HepG2 (cell line): ENCODE data around the gene ZNF865. TPM values are rescaled to one million over a fixed set of nuclear protein-coding genes. Genes with fewer than 3 reads are reported as not detected.

Source experiments
- ARHGAP35 ChIP-seq: sonication (generic); formaldehyde crosslinking; IDR thresholded peaks from 2 replicates; pipeline ENCODE4 v1.9.0; 2022; ENCODE audit warnings: mild to moderate bottlenecking, inconsistent platforms, moderate library complexity, missing genetic modification reagents, borderline replicate concordance
- ATF5 ChIP-seq: sonication (generic); formaldehyde crosslinking; IDR thresholded peaks from 2 replicates; pipeline ENCODE4 v1.4.0; 2020; ENCODE audit warnings: mild to moderate bottlenecking, low read depth, missing genetic modification reagents
- E2F5 ChIP-seq: sonication (generic); formaldehyde crosslinking; conservative IDR thresholded peaks from 2 replicates; pipeline ENCODE4 v1.4.0; 2020; ENCODE audit warnings: missing genetic modification reagents
- EEA1 ChIP-seq: sonication (generic); formaldehyde crosslinking; IDR thresholded peaks from 2 replicates; pipeline ENCODE4 v1.5.1; 2020; ENCODE audit warnings: mild to moderate bottlenecking, missing genetic modification reagents, borderline replicate concordance
- FOXP4 ChIP-seq: sonication (generic); formaldehyde crosslinking; IDR thresholded peaks from 2 replicates; pipeline ENCODE4 v1.4.0; 2020; ENCODE audit warnings: missing genetic modification reagents
- HMG20A ChIP-seq: IDR thresholded peaks from 2 replicates; pipeline ENCODE4 v1.6.1; 2016; ENCODE audit warnings: borderline replicate concordance
- HOXA3 ChIP-seq: sonication (generic); formaldehyde crosslinking; IDR thresholded peaks from 2 replicates; pipeline ENCODE4 v1.5.0; 2020; ENCODE audit warnings: missing genetic modification reagents
- KAT7 ChIP-seq: IDR thresholded peaks from 2 replicates; pipeline ENCODE4 v1.6.1; 2018; ENCODE audit warnings: borderline replicate concordance, missing compliant biosample characterization
- KAT8 ChIP-seq: IDR thresholded peaks from 2 replicates; pipeline ENCODE4 v1.6.1; 2016; ENCODE audit warnings: missing genetic modification reagents, missing compliant biosample characterization
- MAX ChIP-seq: IDR thresholded peaks from 2 replicates; pipeline ENCODE4 v1.6.1; 2012; ENCODE audit warnings: inconsistent platforms
- MLXIP ChIP-seq: sonication (generic); formaldehyde crosslinking; IDR thresholded peaks from 2 replicates; pipeline ENCODE4 v1.9.0; 2021; ENCODE audit warnings: missing genetic modification reagents, borderline replicate concordance
- NFKBIZ ChIP-seq: IDR thresholded peaks from 2 replicates; pipeline ENCODE4 v1.6.1; 2018; ENCODE audit warnings: missing genetic modification reagents, missing compliant biosample characterization
- NFRKB ChIP-seq: fragments of 450-650 bp; IDR thresholded peaks from 2 replicates; pipeline ENCODE4 v1.6.1; 2017
- NRL ChIP-seq: sonication (generic); formaldehyde crosslinking; IDR thresholded peaks from 2 replicates; pipeline ENCODE4 v1.5.0; 2020; ENCODE audit warnings: missing genetic modification reagents, mild to moderate bottlenecking, moderate library complexity, borderline replicate concordance
- SATB2 ChIP-seq: sonication (generic); formaldehyde crosslinking; IDR thresholded peaks from 2 replicates; pipeline ENCODE4 v1.5.0; 2020; ENCODE audit warnings: missing genetic modification reagents
- SMC3 ChIP-seq: IDR thresholded peaks from 2 replicates; pipeline ENCODE4 v1.6.1; 2011; ENCODE audit warnings: low read length, improper control_type of control experiment
- SP5 ChIP-seq: IDR thresholded peaks from 2 replicates; pipeline ENCODE4 v1.6.1; 2016; ENCODE audit warnings: low read depth, borderline replicate concordance
- SSRP1 ChIP-seq: IDR thresholded peaks from 2 replicates; pipeline ENCODE4 v1.6.1; 2016; ENCODE audit warnings: control low read depth
- TAF15 ChIP-seq: fragments of 200-400 bp; formaldehyde crosslinking; IDR thresholded peaks from one replicate; pipeline ENCODE4 v1.6.1; 2018; ENCODE audit warnings: mild to moderate bottlenecking, low read depth, low read length; ENCODE audit not compliant: poor library complexity, severe bottlenecking
- ZMYM2 ChIP-seq: sonication (generic); formaldehyde crosslinking; IDR thresholded peaks from 2 replicates; pipeline ENCODE4 v1.8.0; 2022; ENCODE audit warnings: mild to moderate bottlenecking, missing genetic modification reagents
- ZNF3 ChIP-seq: IDR thresholded peaks from 2 replicates; pipeline ENCODE4 v1.7.0; 2017; ENCODE audit warnings: inconsistent platforms
- ZNF644 ChIP-seq: IDR thresholded peaks from 2 replicates; pipeline ENCODE4 v1.6.1; 2016; ENCODE audit warnings: low read depth
- ZNF891 ChIP-seq: sonication (generic); formaldehyde crosslinking; IDR thresholded peaks from 2 replicates; pipeline ENCODE4 v1.5.0; 2020; ENCODE audit warnings: mild to moderate bottlenecking, missing genetic modification reagents
- ZSCAN21 ChIP-seq: sonication (generic); formaldehyde crosslinking; IDR thresholded peaks from 2 replicates; pipeline ENCODE4 v1.8.0; 2022; ENCODE audit warnings: mild to moderate bottlenecking, missing genetic modification reagents, moderate library complexity, borderline replicate concordance
- polyA plus RNA-seq, 8 experiments: library from polyadenylated mRNA; depleted of rRNA in 3 of 8; stranded (reverse) in 7 of 8; unstranded in 1 of 8; fragments of >200 nt; fragmentation: Illumina TruSeq in 4 of 8; extraction: Trizol in 4 of 8; gene quantifications; 2 replicates each; pipeline versions ENCODE4 v1.2.1 to v1.2.3, GENCODE V29; 2011 to 2016; ENCODE audit warnings: low read depth in 4 of 8, missing spikeins in 1 of 8, mixed read lengths in 1 of 8; ENCODE audit not compliant: insufficient read depth in 1 of 8
- total RNA-seq, 5 experiments: library from RNA; depleted of rRNA; stranded (reverse); fragments of >200 nt; fragmentation: Illumina TruSeq; extraction: Trizol; gene quantifications; 2 replicates each; pipeline ENCODE4 v1.2.3, GENCODE V29; 2016; ENCODE audit warnings: low read depth in 1 of 5

Gene ZNF865
- total and polyA plus RNA-seq, 2 of the 13 experiments (the other 11 are each of a cell fraction or from before 2014, with no cell fraction given), result 0.93 to 1.0 TPM

- TF ChIP-seq MLXIP (CRISPR knock-in tag) (no peak), HMG20A (CRISPR knock-in tag) (no peak), TAF15 (no peak), MAX (peak; percentile 56; the same call in 1 of the 2 replicates), ATF5 (no peak), E2F5 (CRISPR knock-in tag) (no peak), SMC3 (peak; percentile 75), KAT8 (CRISPR knock-in tag) (no peak), EEA1 (CRISPR knock-in tag) (peak; percentile 25; the same call in 1 of the 2 replicates), SATB2 (CRISPR knock-in tag) (no peak), KAT7 (CRISPR knock-in tag) (peak; percentile 60; the same call in 1 of the 2 replicates), NFKBIZ (CRISPR knock-in tag) (no peak), HOXA3 (CRISPR knock-in tag) (peak; percentile 30; the same call in 1 of the 2 replicates), ZNF3 (CRISPR knock-in tag) (no peak), ZNF644 (no peak), ZSCAN21 (CRISPR knock-in tag) (0 out of 2 replicates have a peak, but pooled peaks have one; percentile 23), NFRKB (no peak), SSRP1 (CRISPR knock-in tag) (no peak), ARHGAP35 (CRISPR knock-in tag) (no peak), ZMYM2 (CRISPR knock-in tag) (no peak), NRL (no peak; the same call in 1 of the 2 replicates), FOXP4 (CRISPR knock-in tag) (no peak), ZNF891 (no peak), SP5 (no peak)
These were observed at the start of gene ZNF865 (continued) for GRCh38 chr19:55605637-55606470.
